ENCODE measurements around the gene CEACAM1.

DNA sequence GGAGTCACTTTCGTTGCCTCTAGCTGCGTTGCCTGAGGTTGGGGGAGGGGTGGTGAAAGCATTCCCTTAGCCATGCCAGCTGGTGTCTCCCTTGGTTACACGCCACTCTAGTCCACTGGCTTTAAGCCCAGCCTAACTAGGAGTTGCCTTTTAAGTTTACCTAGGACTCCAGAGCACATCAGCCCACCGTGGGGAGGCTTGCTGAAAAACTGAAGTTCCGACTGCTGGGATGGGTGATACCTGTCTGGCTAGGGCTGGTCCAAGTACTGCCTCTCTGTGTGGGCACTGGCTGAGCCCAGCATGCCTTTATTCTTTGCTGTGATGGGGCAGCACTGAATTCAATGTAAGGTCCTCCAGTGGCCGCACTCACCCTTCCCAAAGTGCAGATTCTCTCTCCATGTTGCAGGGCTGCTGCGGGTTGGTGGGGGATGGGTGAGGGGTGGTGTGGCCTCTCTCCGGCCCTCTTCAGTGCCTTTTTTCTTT lies 11.8 kb upstream of the CEACAM1 start:
- no peak for TF ChIP-seq POLR2AphosphoS5 (IDR thresholded peaks at IDR 0.05; ENCODE audit: low read depth)
- TF ChIP-seq, protein P1, sequence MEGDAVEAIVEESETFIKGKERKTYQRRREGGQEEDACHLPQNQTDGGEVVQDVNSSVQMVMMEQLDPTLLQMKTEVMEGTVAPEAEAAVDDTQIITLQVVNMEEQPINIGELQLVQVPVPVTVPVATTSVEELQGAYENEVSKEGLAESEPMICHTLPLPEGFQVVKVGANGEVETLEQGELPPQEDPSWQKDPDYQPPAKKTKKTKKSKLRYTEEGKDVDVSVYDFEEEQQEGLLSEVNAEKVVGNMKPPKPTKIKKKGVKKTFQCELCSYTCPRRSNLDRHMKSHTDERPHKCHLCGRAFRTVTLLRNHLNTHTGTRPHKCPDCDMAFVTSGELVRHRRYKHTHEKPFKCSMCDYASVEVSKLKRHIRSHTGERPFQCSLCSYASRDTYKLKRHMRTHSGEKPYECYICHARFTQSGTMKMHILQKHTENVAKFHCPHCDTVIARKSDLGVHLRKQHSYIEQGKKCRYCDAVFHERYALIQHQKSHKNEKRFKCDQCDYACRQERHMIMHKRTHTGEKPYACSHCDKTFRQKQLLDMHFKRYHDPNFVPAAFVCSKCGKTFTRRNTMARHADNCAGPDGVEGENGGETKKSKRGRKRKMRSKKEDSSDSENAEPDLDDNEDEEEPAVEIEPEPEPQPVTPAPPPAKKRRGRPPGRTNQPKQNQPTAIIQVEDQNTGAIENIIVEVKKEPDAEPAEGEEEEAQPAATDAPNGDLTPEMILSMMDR (IDR thresholded peaks at IDR 0.05; ENCODE audit: insufficient read depth, low read length): no peak
